Prostate gland (tissue), 2 donors: Measurements from ENCODE around the gene PIP5K1A.

Source experiments
- POLR2A ChIP-seq: fragments of 450-650 bp; IDR thresholded peaks from one replicate; pipeline ENCODE4 v1.6.1; 2016; ENCODE audit warnings: antibody characterized with exemption, mild to moderate bottlenecking
- TF ChIP-seq, protein P1 (sequence below), 4 experiments: fragments of 200-600 bp in 2 of 4; fragments of 450-650 bp in 2 of 4; sonication (generic) in 2 of 4; IDR thresholded peaks; 1 replicate in 3 of 4; 2 replicates in 1 of 4; pipeline ENCODE4 v1.5.1; 2016 to 2019; ENCODE audit warnings: antibody characterized with exemption in 4 of 4, mild to moderate bottlenecking in 2 of 4, moderate library complexity in 2 of 4

DNA sequence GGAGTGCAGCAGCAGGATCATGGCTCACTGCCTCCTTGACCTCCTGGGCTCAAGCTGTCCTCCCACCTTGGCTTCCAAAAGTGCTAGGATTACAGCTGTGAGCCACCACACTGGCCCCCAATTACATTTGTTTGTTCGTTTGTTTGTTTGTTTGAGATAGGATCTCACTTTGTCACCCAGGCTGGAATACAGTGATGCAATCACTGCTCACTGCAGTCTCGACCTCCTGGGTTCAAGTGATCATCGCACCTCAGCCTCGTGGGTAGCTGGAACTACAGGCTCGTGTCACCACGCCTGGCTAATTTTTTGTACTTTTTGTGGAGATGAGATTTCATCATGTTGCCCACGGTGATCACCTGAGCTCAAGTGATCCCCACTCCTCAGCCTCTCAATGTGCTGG is 6.3 kb upstream of the PIP5K1A start:
- TF ChIP-seq POLR2A = no peak
- TF ChIP-seq, protein P1, sequence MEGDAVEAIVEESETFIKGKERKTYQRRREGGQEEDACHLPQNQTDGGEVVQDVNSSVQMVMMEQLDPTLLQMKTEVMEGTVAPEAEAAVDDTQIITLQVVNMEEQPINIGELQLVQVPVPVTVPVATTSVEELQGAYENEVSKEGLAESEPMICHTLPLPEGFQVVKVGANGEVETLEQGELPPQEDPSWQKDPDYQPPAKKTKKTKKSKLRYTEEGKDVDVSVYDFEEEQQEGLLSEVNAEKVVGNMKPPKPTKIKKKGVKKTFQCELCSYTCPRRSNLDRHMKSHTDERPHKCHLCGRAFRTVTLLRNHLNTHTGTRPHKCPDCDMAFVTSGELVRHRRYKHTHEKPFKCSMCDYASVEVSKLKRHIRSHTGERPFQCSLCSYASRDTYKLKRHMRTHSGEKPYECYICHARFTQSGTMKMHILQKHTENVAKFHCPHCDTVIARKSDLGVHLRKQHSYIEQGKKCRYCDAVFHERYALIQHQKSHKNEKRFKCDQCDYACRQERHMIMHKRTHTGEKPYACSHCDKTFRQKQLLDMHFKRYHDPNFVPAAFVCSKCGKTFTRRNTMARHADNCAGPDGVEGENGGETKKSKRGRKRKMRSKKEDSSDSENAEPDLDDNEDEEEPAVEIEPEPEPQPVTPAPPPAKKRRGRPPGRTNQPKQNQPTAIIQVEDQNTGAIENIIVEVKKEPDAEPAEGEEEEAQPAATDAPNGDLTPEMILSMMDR (IDR thresholded peaks at IDR 0.05) = no peak
